ENCODE data around the gene B3GAT2. TPM values are rescaled to one million over a fixed set of nuclear protein-coding genes. Genes with fewer than 3 reads are reported as not detected.

B3GAT2 gene
- total and polyA plus RNA-seq, 4 donors = 0.06 to 0.65 (median 0.07) TPM

GRCh38 chr6:70839286-70840266 lies 117.3 kb downstream of the B3GAT2 start:
- Histone ChIP-seq H3K27ac (ENCODE audit: low read depth in 1 of 2, low read length in 1 of 2) (no peak overlapping the region), H3K4me3 (no peak overlapping the region), H3K36me3 (ENCODE audit: control insufficient read depth in 4 of 4, insufficient read depth in 4 of 4, low read length in 4 of 4) (peaks cover 0 to 2% (median 0%) of the 10 kb centered on the region in 4 donors), H3K4me1 (ENCODE audit: control insufficient read depth in 5 of 5, insufficient read depth in 5 of 5, low read length in 5 of 5) (peaks cover 0 to 7% (median 0%) of the 10 kb centered on the region in 5 donors), H3K9me3 (ENCODE audit: control insufficient read depth in 4 of 4, insufficient read depth in 3 of 4, low read length in 3 of 4) (no peaks in the 10 kb centered on the region), H3K27me3 (ENCODE audit: control insufficient read depth in 3 of 3, insufficient read depth in 3 of 3, low read length in 2 of 3) (no peaks in the 10 kb centered on the region), H3K9ac (ENCODE audit: insufficient read depth in 1 of 2, low read length in 2 of 2) (no peak overlapping the region)
- ATAC-seq (ENCODE audit: insufficient read depth, low FRiP score) (no peak), DNase-seq (no peak)
- TF ChIP-seq CTCF (IDR thresholded peaks at IDR 0.05; ENCODE audit: control extremely low read depth, extremely low read depth) = no peak
- WGBS, 2 donors = 97 to 98% methylated on average over 7 of the region's 7 CpGs

- Histone ChIP-seq H3K36me3 (ENCODE audit: control insufficient read depth in 4 of 4, insufficient read depth in 4 of 4, low read length in 4 of 4) (peaks cover 0 to 2% (median 0%) of the 10 kb centered on the region in 4 donors), H3K27me3 (ENCODE audit: control insufficient read depth in 3 of 3, insufficient read depth in 3 of 3, low read length in 2 of 3) (no peaks in the 10 kb centered on the region), H3K9me3 (ENCODE audit: control insufficient read depth in 4 of 4, insufficient read depth in 3 of 4, low read length in 3 of 4) (no peaks in the 10 kb centered on the region), H3K9ac (ENCODE audit: insufficient read depth in 1 of 2, low read length in 2 of 2) (no peak overlapping the region), H3K27ac (ENCODE audit: low read depth in 1 of 2, low read length in 1 of 2) (no peak overlapping the region), H3K4me1 (ENCODE audit: control insufficient read depth in 5 of 5, insufficient read depth in 5 of 5, low read length in 5 of 5) (peaks cover 0 to 7% (median 0%) of the 10 kb centered on the region in 5 donors), H3K4me3 (no peak overlapping the region)
- TF ChIP-seq CTCF (IDR thresholded peaks at IDR 0.05; ENCODE audit: control extremely low read depth, extremely low read depth) = no peak
- WGBS, 2 donors = 84 to 98% methylated on average over 2 of the region's 2 CpGs
- DNase-seq = no peak
- ATAC-seq (ENCODE audit: insufficient read depth, low FRiP score) = no peak
Observed at GRCh38 chr6:70838907-70839285, 118.0 kb downstream of the B3GAT2 start.

- ATAC-seq (ENCODE audit: insufficient read depth, low FRiP score) (no peak), DNase-seq (no peak)
- H3K36me3 ChIP-seq (ENCODE audit: control insufficient read depth in 4 of 4, insufficient read depth in 4 of 4, low read length in 4 of 4) = no peaks in the 10 kb centered on the region
- H3K27me3 ChIP-seq (ENCODE audit: control insufficient read depth in 3 of 3, insufficient read depth in 3 of 3, low read length in 2 of 3) = no peaks in the 10 kb centered on the region
- H3K27ac ChIP-seq (ENCODE audit: low read depth in 1 of 2, low read length in 1 of 2) = no peak overlapping the region
- no peak overlapping the region for H3K9ac ChIP-seq (ENCODE audit: insufficient read depth in 1 of 2, low read length in 2 of 2)
- peaks cover 0 to 3% (median 0%) of the 10 kb centered on the region in 4 donors for H3K9me3 ChIP-seq (ENCODE audit: control insufficient read depth in 4 of 4, insufficient read depth in 3 of 4, low read length in 3 of 4)
- 71 to 85% methylated on average over 2 of the region's 2 CpGs for WGBS, 2 donors
- H3K4me3 ChIP-seq = no peak overlapping the region
- peaks cover 0 to 7% (median 0%) of the 10 kb centered on the region in 5 donors for H3K4me1 ChIP-seq (ENCODE audit: control insufficient read depth in 5 of 5, insufficient read depth in 5 of 5, low read length in 5 of 5)
- no peak for TF ChIP-seq CTCF (IDR thresholded peaks at IDR 0.05; ENCODE audit: control extremely low read depth, extremely low read depth)
Observed at GRCh38 chr6:70834520-70834919, 122.3 kb downstream of the B3GAT2 start.

Measured in lung (tissue), 12 donors.